MV-4-11 (cell line): ENCODE results near the gene COL8A2.

Experiments used
- DNase-seq: peaks from one replicate; lab custom pipeline; 2025; lab: John Stamatoyannopoulos, UW

The COL8A2 gene

GRCh38 chr1:36157973-36158826 lies 33.2 kb upstream of the COL8A2 start:
- DNase-seq, result no peak

DNA sequence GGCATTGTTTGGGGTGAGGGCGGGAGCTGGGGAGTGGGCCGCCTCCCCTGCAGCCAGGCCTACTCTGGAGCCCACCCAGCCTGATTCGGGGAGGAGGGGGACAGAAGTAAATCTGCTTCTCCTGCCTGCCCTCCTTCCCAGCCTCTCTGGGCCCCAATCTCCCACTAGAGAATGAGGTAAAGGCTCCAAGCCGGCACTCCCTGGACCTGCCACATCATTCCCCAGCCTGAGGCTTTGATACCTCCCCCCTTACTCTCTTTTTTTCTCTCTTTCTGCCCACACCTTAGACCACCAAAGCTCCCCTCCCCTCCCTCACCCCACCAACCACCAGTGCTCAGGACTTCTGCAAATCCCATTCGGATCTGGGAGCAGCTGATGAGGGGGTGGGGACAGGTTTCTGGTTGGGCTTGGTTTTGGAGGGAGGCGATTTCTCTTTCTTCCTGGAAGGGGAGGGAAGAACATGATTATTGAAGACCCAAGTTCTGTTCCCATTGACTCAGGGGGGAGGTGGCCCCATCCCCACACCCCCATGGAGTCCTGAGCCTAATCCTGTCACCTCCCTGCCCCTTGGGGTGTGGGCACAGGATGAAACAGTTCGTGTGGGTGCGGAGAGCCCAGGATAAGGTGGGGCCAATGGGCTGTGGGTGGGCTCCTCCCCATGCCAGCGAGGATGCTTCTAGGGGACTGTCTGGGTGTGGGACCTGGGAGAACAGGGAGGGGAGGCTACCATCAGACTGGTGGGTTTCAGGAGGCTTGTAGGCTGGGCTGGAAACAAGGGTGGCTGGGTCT lies 32.3 kb upstream of the COL8A2 start:
- DNase-seq, result peak; percentile 14

DNA sequence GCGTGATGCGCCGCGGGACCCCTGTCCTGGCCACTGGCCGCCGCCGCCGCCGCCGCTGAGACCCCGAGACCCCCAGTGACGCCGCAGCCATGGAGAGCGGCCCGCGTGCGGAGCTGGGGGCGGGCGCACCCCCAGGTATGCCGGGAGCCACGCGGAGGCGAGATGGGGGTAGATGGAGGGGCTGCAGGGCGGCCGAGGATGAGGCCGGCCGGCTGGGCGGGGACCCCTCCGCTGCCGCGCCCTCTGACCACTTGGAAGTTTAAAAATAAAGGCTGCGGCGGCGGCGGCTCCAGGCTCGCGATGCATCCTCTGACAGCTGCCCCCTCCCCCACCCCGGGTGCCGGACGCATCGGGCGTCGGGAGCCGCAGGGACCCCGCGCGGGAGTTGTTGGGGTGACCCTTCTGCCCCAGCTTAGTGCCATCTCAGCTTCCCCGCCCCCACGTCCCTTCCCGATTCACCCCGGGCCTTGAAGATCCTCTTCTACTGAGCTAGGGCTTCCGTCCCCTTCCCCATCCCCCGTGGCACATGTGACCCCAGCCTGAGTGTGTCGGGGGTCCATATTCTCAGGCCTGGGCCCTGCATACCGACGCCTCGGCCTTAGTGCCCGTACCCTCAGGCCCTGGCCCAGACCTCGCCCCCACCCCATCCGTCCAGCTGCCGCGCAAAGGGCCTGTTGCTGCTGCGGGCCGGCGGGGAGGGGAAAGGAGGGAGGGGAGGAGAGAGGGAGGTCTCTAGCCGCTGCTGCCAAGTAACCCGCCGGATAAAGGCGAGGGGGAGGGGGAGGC lies 31.5 kb upstream of the COL8A2 start:
- peak; percentile 18 for DNase-seq

GRCh38 chr1:36155408-36156328 lies 30.6 kb upstream of the COL8A2 start, which contains the start of gene MAP7D1:
Gene MAP7D1, plus strand, starts transcription at chr1:36156160. Its CDS starts 258 bp downstream, at chr1:36156418.
- DNase-seq, result peak; percentile 63

- DNase-seq, result no peak
Measured at GRCh38 chr1:36154765-36155407, 29.9 kb upstream of the COL8A2 start.

DNA sequence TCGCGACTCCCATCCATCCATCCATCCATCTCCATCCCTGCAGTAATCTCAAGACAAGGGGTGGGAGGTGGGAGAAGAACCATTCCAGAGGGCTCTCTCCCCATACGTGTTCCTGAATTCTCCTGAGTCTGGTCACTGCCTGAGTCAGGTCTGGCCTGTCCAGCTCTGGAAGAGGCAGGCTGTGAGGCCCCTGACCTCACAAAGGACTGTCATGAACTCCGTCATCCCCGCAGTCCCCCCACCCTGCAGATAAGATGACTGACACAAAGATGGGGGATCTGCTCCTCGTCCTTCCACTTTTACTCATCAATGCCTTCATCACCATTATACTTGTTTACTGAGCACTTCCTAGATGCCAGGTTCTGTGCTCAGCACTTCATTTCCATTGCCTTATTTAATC lies 29.3 kb upstream of the COL8A2 start:
- DNase-seq, result no peak

GRCh38 chr1:36153476-36153875 lies 28.5 kb upstream of the COL8A2 start:
- no peak for DNase-seq

DNA sequence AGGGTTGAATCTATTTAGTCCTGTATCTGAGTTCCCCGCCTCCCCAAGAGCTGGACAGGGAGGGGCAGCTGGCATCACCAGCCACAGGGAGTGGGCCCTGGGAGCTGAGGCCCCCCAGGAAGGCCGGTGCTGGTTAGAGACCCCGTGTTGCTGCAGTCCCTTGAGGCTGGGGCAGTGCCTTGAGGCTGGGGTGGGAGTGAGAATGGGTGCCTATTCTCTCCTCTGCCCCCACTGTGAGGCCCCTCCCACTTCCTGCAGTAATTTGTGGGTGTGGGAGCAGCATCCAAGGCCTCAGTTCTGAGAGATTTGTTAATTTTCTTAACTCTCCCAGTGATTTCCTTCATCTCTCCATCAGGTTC lies 26.8 kb upstream of the COL8A2 start:
- peak; percentile 9 for DNase-seq

- no peak for DNase-seq
Measured at GRCh38 chr1:36151134-36151844, 26.3 kb upstream of the COL8A2 start.

DNA sequence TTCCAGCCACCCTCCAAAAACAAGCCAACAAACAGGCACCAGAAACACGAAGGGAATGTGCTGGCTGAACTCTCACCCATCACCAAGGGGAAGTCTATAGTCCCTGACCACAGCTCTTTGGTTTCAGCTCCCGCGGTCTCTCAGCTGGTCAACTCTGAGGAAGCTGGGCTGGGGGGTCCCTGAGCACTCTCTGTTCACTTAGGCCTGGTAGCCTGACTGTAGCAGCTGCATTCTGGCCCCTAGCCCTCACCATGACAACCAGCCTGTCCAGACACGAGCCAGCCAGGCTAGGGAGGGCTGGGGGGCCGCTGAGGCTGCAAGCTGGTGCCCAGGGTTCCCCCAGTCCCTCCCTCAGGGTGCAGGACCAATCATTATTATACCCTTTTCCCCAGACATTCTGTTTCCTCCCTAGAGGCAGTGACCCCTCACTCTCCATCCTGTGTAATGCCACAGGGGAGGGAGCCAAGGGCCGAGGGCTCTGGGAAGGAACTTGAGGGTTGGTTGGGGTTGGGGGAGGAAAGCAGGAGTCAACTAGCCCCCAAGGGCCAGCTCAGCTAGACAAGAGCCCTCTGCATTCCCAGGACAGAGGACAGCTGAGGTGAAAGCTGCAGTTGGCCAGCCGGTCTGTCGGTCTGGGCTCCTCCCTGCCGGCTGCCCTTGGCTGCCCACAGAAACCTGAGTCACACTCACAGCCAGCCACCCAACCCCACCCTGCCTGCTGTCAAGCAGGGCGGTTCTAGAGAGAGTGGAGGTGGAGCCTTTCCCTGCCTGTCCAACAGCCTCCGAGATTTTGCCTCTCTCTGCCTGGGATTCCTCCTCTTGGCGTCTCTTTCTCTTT lies 25.5 kb upstream of the COL8A2 start:
- DNase-seq, result peak; percentile 89

- no peak for DNase-seq
Measured at GRCh38 chr1:36149973-36150295, 24.9 kb upstream of the COL8A2 start.

GRCh38 chr1:36149237-36149972 lies 24.4 kb upstream of the COL8A2 start, which contains the start of gene TRAPPC3:
Gene TRAPPC3, minus strand, starts transcription at chr1:36149486. Its CDS starts 108 bp downstream, at chr1:36149378.
- peak; percentile 99 for DNase-seq

- no peak for DNase-seq
Measured at GRCh38 chr1:36148821-36149236, 23.8 kb upstream of the COL8A2 start.

- DNase-seq, result no peak
Measured at GRCh38 chr1:36144413-36144812, 19.4 kb upstream of the COL8A2 start.

DNA sequence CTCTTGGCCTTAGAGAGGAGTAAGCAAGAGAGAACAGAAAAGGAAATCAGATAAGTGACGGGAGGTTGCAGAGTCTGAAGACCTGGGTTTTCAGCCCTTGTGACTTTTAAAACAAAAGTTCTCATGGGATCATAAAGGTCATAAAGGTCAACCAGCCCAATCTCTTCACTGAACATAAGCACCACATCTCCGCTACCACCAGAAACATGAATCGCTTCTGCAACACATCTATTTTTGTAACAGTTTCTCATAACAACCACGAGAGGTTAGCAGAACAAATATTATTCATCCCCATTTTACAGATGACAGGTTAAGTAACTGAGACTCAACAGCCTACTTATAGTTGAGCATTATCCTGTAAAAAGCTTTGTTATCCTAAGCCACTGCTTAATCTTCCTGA lies 18.4 kb upstream of the COL8A2 start:
- peak; percentile 22 for DNase-seq

GRCh38 chr1:36142121-36142520 lies 17.1 kb upstream of the COL8A2 start:
- DNase-seq, result peak; percentile 19

- no peak for DNase-seq
Measured at GRCh38 chr1:36139521-36139920, 14.5 kb upstream of the COL8A2 start.

- no peak for DNase-seq
Measured at GRCh38 chr1:36137776-36138175, 12.8 kb upstream of the COL8A2 start.
